LoVo (cell line): ENCODE results near the gene LINC00305.

Source experiments
- DNase-seq: peaks from one replicate; pipeline ENCODE4 v3.0.0-alpha.2; 2016; ENCODE audit warnings: low spot score

LINC00305 gene

GRCh38 chr18:64148988-64149387 is at the start of gene LINC00305:
TSS of gene LINC00305 (minus strand) at chr18:64149088.
- no peak for DNase-seq

DNA sequence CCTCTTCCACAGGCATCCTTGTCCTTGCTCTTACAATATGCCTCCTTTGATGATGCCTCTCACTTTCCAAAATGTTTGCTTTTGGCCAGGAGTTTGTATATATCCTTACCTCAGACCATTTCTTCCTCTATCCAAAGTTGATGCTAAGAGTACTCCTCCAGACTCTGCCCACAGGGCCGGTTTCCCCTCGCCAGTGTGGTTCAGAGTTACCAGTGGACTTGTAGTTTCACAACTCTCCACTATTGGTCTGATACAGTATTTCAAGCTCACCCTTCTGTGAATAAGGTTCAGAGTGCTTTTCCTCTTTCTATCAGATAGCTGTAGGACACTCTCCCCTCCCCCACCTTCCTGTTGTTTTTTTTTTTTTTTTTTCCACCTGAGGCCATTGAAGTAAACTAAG is 42.2 kb upstream of the LINC00305 start:
- no peak for DNase-seq

DNA sequence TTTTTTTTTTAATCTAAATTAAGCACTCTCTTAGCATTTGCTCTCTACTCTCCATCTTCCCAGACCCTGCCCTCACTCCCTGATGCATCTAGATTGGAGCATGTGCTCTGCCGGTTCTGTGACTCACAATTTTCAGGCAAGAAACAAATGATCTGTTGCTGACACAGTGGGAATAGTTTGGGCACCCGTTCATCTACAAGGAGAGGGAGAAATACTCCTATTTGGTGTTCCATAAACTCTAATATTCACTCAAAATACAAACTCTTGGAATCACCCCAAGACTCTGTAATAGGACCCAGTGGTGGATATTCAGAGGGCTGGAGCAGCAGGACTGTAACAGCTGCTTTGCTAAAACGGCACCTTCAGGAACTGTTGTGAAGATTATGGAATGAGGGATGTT is 37.1 kb upstream of the LINC00305 start:
- DNase-seq = no peak

DNA sequence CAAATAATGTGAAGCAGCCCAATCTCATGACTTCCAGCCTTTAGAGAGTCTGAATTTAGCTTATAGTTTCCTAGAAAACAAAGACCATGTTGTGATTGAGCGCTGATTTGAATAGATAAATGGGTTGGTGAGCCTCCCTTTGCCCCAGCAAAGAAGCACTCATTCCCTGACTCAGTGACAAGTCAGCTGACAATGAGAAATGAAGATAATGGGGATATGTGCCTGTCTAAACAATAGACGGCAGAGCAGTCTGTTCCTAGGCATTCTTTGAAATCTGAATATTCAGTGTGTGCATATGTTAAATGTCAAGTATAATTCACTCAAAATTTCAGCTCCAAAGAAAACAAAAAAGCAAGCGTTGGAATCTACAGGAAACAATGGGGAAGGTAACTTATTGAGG is 34.8 kb upstream of the LINC00305 start:
- no peak for DNase-seq

DNA sequence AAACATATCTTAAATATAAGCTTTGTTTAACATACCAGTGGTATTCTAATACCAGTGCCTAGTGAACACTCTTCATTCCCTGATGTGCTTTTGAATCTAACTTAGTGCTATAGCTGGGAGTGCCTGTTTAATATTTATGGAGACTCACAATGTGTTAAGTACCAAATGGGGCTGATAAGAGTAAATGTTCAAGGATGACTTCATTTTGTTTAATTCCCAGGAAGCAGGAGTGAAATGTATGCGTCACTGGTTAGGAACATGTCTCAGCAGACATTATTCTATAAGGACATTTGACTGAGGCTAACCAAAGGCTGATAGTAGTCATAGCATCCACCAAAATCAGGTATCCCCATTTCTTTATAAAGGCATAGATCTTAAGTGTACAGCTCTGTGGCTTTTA is 31.7 kb upstream of the LINC00305 start:
- DNase-seq = no peak

GRCh38 chr18:64180171-64180570 is 31.3 kb upstream of the LINC00305 start:
- no peak for DNase-seq

DNA sequence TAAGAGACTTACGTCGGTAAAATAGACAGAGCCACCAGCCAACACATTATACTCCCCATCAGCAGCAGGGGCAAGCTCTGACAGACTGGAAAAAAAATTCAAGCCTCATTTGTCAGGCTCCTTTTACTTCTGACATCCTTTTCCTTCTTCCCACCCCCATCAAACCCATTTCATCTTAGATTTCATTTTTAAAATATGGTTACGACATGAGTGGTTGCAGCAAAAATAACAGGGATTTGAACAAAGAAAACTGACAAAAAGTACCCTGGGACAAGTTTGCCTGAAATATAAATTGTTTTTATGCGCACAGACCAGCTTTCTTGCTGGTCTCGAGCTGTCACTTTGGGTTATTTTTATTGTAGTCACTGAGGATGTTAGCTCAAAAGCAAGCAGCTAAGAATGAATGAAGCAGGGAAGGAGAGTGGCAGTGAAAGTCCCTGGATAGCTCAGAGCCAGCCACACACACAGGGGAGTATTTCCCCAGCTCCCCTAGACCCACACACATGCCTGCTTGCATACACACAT is 30.7 kb upstream of the LINC00305 start:
- no peak for DNase-seq

GRCh38 chr18:64178860-64179259 is 30.0 kb upstream of the LINC00305 start:
- no peak for DNase-seq

GRCh38 chr18:64175432-64175831 is 26.5 kb upstream of the LINC00305 start:
- DNase-seq = no peak

DNA sequence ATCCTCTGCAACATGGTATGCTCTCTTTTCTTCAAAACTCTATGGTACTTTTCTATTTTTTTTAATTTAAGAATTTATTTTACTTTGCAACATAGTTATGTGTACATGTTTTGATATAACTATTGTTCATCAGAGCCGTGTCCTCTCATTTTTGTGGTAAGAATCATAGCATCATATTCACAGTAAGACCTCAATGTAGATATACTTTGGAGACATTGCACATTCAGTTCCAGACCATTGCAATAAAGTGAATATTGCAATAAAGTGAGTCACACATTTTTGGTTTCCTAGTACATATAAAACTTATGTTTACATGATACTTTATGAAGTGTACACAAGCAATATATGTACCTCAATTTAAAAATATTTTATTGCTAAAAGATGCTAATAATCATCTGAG is 22.7 kb upstream of the LINC00305 start:
- no peak for DNase-seq

GRCh38 chr18:64167408-64167925 is 18.6 kb upstream of the LINC00305 start:
- no peak for DNase-seq

DNA sequence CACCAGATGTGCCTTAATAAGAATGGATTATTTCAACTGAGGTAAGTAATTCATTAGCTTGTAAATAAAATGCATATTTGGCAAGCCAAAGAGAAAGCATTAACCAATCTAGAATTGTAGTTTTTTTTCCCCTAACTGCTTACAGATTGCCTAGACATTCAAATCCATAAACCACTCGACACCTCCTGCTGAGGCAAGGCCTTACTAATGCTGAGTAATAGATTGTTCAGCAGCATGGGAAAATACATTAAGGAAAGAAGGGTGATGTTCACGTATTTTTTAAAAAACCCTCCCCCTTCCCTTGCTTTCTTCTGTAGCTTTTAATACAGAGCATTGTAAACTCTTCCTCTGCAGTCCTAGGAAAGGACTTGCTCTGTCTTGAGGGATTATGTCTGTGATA is 17.0 kb upstream of the LINC00305 start:
- no peak for DNase-seq

- DNase-seq = no peak
These were observed 16.0 kb upstream of the LINC00305 start for GRCh38 chr18:64164883-64165282.

DNA sequence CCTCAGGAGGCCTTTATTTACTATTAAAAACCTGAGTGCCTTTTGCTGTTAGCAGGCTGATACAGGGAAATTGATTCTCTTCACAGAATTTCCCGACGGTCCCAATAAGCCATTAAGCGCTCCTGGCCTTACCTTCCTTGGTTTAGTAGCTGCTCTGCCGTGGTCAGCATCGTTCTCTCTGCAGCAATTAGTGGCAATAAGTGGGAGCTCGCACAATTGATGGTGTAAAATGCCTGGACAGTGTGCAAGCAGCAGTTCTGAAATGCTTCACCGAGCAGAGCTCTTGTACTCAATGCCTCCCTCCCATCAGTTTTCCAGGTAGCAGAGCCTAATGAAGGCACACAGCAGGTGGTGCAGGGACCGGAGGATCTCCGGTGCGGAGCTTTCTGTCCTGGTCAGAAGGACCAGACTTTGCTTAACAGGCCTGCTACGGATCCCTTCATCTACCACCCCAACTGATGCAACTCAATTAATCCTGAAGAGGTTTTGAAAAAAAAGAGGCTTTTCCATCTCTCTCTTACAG is 1.1 kb upstream of the LINC00305 start:
- no peak for DNase-seq

GRCh38 chr18:64142904-64143303 is 6.0 kb downstream of the LINC00305 start:
- no peak for DNase-seq

GRCh38 chr18:64137914-64138313 is 11.0 kb downstream of the LINC00305 start:
- DNase-seq = no peak

DNA sequence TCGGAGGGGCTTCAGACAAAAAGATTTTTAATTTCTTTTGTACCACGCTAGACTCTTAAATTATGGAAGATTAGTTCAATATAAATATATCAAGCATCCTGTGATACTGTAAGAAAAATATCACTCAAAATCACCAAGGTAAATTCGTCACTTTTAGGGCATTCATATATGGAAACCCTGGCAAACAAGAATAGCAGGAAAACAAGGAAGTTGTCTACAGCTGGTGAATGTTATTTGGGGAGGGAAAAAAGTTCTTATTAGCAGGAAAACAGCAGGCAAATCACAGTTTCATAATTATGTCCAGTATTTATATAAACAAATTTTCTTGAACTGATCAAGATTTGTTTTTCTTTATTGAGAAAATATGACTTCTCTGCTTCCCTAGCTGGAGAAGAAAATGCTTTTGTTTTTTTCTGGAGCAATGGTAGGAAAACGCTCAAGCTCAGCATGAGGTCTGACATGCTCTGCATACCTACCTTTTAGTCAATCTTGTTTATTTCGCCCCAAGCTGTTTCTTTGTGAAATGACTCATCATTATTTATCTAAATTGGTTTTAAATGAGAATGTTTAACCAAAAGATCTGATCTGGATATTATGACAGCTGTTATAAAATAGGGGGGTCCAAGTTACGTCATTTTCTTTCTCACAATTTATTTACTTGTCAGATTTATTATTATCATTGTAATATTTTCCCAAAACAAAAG is 14.7 kb downstream of the LINC00305 start:
- no peak for DNase-seq

GRCh38 chr18:64132871-64133270 is 16.0 kb downstream of the LINC00305 start:
- no peak for DNase-seq

- no peak for DNase-seq
These were observed 17.6 kb downstream of the LINC00305 start for GRCh38 chr18:64131314-64131713.

- DNase-seq = no peak
These were observed 21.7 kb downstream of the LINC00305 start for GRCh38 chr18:64127172-64127571.

DNA sequence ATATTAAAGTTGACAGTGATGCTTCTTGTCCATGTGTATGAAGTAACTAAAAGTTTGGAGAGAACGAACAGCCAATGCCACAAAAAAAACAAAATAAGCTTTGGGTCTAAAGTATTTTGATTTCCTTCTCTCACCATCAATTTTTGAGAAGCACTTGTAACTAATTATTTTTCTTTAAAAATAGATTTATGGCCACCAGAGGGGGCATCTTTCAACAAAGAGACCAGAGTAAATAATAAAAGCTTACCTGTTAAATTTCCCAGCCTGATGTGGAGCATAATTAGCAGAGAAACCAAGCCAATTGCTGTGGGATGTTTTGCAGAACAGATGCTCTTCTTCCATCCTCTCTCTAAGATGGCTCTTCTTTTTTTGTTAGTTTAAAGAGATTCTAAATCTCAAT is 29.0 kb downstream of the LINC00305 start:
- no peak for DNase-seq

DNA sequence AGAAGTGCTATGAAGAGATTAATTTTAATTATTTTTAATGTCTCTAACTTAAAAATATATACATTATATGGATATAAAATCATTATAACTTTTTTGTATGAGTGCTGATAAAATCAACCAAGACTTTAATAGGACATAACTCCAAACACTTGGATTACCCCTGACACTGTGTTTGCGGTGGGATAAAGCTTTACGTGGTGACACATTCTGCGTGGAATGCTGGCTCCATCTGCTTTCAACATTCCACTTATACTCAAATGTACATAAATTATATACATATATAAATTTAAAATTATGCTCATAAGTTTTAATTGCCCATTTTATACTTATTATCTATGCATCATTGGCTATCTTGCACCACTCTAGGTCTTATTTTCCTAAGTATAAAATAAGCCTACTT is 30.5 kb downstream of the LINC00305 start:
- no peak for DNase-seq

- no peak for DNase-seq
These were observed 32.2 kb downstream of the LINC00305 start for GRCh38 chr18:64116571-64117175.
